Aorta (tissue), 5 donors: Measurements from ENCODE around the gene CDK19. TPM values are rescaled to one million over a fixed set of nuclear protein-coding genes. Genes with fewer than 3 reads are reported as not detected.

Experiments used
- ATAC-seq: fragments of 200-7000 bp; cut with Tn5 transposase; one replicate; pipeline ENCODE4 v1.9.1; 2022; ENCODE audit warnings: moderate library complexity; ENCODE audit not compliant: low FRiP score
- DNase-seq, 2 donors: peaks; one replicate each; pipeline ENCODE4 v3.0.0-alpha.2; 2020
- H3K27ac ChIP-seq, 2 donors: one replicate each; pipeline ENCODE4 v1.5.1; 2013; ENCODE audit warnings: low read length in 2 of 2, mild to moderate bottlenecking in 2 of 2, moderate library complexity in 2 of 2, control low read depth in 1 of 2, inconsistent platforms in 1 of 2, low read depth in 1 of 2
- H3K27me3 ChIP-seq, 2 donors: one replicate each; pipeline ENCODE4 v1.6.1; 2013; ENCODE audit warnings: control low read depth in 1 of 2, low read length in 1 of 2, mild to moderate bottlenecking in 1 of 2, moderate library complexity in 1 of 2; ENCODE audit not compliant: insufficient read depth in 2 of 2, control insufficient read depth in 1 of 2
- H3K36me3 ChIP-seq, 2 donors: one replicate each; pipeline ENCODE4 v1.6.1; 2013; ENCODE audit warnings: control low read depth in 1 of 2, low read length in 1 of 2, mild to moderate bottlenecking in 1 of 2; ENCODE audit not compliant: insufficient read depth in 2 of 2, control insufficient read depth in 1 of 2
- H3K4me1 ChIP-seq, 2 donors: one replicate each; pipeline ENCODE4 v1.6.1; 2013; ENCODE audit warnings: low read length in 2 of 2, control low read depth in 1 of 2, mild to moderate bottlenecking in 1 of 2, moderate library complexity in 1 of 2; ENCODE audit not compliant: insufficient read depth in 2 of 2, control insufficient read depth in 1 of 2
- H3K4me3 ChIP-seq, 2 donors: one replicate each; pipeline ENCODE4 v1.5.1; 2013; ENCODE audit warnings: low read length in 2 of 2, control low read depth in 1 of 2, mild to moderate bottlenecking in 1 of 2
- H3K9me3 ChIP-seq: one replicate; pipeline ENCODE4 v1.6.1; 2013; ENCODE audit warnings: mild to moderate bottlenecking, low read length; ENCODE audit not compliant: control insufficient read depth
- WGBS, 2 donors: extraction: QIAGEN DNeasy Blood & Tissue Kit; methylation state at CpG; one replicate each; pipeline ENCODE4 v1.1.7; 2013; 5-methylcytosine and 5-hydroxymethylcytosine counted together
- intact Hi-C, 2 donors: fragments of 100-400 bp; cut with DNase I; formaldehyde crosslinking; loops; one replicate each; pipeline versions ENCODE4 v1.14.2 to v1.15.0; 2022
- polyA plus RNA-seq, 2 donors: library from polyadenylated mRNA; stranded (reverse); fragments of 200-250 nt; gene quantifications; one replicate each; pipeline ENCODE4 v1.2.3, GENCODE V29; 2013
- total RNA-seq, 2 donors: library from RNA; stranded (reverse); fragmentation: NEBNext Ultra II Directional; extraction: Animal tissue kit (Norgen Biotek cat#: 25700); gene quantifications; one replicate each; pipeline ENCODE4 v1.2.1, GENCODE V29; 2021
- donor health status: healthy with polysubstance abuse.
- donor health status: Bipolar disorder and iron deficiency.
- donor health status: DM: no; HTN: no; CAD: no.
- donor health status: DM: no; HTN: no; CAD: no.
- donor health status: DM: yes; HTN: yes; CAD: no.

The CDK19 gene
- total and polyA plus RNA-seq, 4 donors, result 5.4 to 22.4 (median 12.8) TPM

DNA sequence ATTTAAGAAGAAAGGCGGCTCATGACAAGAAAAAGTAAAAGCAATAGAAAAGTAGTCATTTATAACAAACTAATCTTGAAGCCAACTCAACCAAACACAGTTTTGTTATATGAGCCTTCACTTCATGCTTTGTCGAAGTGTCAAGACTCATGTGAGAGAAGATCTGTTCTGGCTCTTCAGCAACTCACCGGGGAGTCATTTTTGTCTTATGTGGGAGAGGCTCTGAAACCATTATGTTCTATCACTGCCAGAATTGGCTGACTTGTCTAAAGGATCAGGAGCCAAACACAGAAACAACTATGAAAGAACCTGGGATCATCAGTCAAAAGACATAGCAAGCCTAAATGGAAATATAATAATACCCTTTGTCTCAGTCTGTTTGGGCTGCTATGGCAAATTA, 105.2 kb downstream of the CDK19 start:
- no peaks in the 10 kb centered on the region for H3K4me1 ChIP-seq
- DNase-seq, result no peak
- H3K27ac ChIP-seq, result no peak overlapping the region
- WGBS, 2 donors, result 91 to 96% methylated on average over 3 of the region's 3 CpGs
- H3K36me3 ChIP-seq, result no peaks in the 10 kb centered on the region
- no peak overlapping the region for H3K4me3 ChIP-seq
- intact Hi-C loops, result no loop called here
- H3K9me3 ChIP-seq, result no peaks in the 10 kb centered on the region
- ATAC-seq, result no peak
- H3K27me3 ChIP-seq, result no peaks in the 10 kb centered on the region

DNA sequence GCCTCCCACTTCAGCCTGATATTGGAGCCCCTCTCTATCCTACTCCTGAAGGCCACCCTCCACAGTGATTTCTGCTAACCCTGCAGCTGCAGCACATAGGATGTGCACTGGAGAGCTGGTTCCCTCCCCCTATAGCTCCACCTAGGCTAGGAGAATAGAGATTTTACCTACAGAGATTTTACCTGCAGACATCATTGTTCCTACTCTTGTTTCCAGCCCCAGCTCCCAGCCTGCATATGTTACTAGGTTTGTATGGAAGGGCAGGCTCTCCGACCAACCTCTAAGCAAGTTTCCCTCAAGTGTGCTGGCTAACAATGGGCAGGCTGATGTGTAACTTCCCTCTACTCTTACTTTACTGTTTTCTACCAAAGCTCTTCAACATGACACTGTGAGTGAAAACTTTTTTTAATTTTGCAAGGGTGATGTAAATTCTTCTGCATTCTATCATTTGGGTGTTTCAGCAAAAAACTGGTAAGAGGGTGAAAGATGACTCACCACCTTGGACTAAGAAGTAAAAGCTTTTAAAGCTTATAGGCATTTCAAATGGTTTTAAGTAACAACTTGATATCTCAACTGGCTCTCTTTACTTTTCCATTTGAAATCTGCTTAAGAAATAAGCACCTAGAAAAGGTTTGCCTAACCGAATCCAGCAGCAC, 106.8 kb downstream of the CDK19 start:
- Histone ChIP-seq H3K36me3 (no peaks in the 10 kb centered on the region), H3K4me3 (no peak overlapping the region), H3K9me3 (no peaks in the 10 kb centered on the region), H3K27me3 (no peaks in the 10 kb centered on the region), H3K27ac (no peak overlapping the region), H3K4me1 (no peaks in the 10 kb centered on the region)
- DNase-seq, result no peak
- 86 to 90% methylated on average over 2 of the region's 2 CpGs for WGBS, 2 donors
- ATAC-seq, result no peak
- intact Hi-C loops, result no loop called here

DNA sequence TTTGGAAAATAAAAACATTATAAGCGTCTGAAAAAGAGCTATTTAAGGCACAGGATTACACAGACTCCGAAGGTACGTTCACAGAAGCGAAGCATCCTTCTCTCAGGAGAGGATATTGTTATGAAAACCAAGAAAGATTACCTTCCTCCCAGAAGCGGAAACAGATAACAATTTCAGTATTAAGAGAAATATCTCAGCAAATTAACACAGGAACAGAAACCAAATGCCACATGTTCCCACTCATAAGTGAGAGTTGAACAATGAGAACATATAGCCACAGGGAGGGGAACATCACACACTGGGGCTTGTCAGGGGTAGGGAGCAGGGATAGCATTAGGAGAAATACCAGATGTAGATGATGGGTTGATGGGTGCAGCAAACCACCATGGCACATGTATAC, 109.7 kb downstream of the CDK19 start:
- Histone ChIP-seq H3K4me1 (no peaks in the 10 kb centered on the region), H3K27ac (no peak overlapping the region), H3K9me3 (no peaks in the 10 kb centered on the region), H3K27me3 (no peaks in the 10 kb centered on the region), H3K4me3 (no peak overlapping the region), H3K36me3 (no peaks in the 10 kb centered on the region)
- no peak for DNase-seq
- intact Hi-C loops, result no loop called here
- no peak for ATAC-seq
- 91 to 95% methylated on average over 5 of the region's 5 CpGs for WGBS, 2 donors

GRCh38 chr6:110703906-110704594, 111.2 kb downstream of the CDK19 start:
- H3K9me3 ChIP-seq, result no peaks in the 10 kb centered on the region
- no peak overlapping the region for H3K4me3 ChIP-seq
- ATAC-seq (no peak), DNase-seq (no peak)
- H3K36me3 ChIP-seq, result no peaks in the 10 kb centered on the region
- intact Hi-C loops, result no loop called here
- no peaks in the 10 kb centered on the region for H3K27me3 ChIP-seq
- no peaks in the 10 kb centered on the region for H3K4me1 ChIP-seq
- H3K27ac ChIP-seq, result no peak overlapping the region

DNA sequence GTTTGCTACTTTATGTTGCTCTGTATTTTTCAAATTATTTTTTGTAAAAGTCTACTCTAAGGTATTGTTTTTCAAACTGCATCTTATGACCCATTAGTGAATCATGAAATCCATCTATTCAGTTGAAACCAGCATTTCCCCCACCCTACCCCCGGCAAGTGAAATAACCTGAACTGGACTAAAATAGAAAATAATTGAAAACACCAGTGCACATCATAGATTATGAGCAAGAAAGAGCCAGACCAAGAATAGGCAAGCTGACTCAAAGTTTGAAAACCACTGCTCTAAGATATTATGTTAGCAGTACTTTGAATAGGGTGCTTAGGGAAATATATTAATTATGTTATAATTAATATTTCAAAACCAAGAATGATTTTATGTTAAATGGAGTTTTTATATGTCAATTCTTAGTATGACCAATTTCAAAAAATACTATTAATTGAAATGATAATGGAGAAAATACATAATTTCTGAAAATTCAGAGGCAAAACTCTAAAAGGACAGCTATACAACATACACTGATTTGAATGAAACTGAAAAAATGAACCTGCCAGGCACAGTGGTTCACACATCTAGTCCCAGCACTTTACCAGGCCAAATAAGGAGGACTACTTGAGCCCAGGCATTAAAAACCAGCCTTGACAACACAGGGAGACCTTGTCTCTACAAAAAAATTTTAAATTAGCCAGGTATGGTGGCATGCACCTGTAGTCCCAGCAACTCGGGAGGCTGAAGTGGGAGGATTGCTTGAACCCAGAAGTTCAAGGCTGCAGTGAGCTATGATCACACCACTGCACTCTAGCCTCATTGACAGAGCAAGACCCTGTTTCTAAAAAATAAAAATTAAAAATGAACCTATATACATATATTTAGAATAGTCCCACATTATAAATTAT, 112.0 kb downstream of the CDK19 start:
- DNase-seq, result no peak
- no peak for ATAC-seq
- intact Hi-C loops, result no loop called here
- Histone ChIP-seq H3K9me3 (no peaks in the 10 kb centered on the region), H3K4me1 (no peaks in the 10 kb centered on the region), H3K36me3 (no peaks in the 10 kb centered on the region), H3K27ac (no peak overlapping the region), H3K27me3 (no peaks in the 10 kb centered on the region), H3K4me3 (no peak overlapping the region)
- 24 to 33% methylated on average over 2 of the region's 2 CpGs for WGBS, 2 donors

DNA sequence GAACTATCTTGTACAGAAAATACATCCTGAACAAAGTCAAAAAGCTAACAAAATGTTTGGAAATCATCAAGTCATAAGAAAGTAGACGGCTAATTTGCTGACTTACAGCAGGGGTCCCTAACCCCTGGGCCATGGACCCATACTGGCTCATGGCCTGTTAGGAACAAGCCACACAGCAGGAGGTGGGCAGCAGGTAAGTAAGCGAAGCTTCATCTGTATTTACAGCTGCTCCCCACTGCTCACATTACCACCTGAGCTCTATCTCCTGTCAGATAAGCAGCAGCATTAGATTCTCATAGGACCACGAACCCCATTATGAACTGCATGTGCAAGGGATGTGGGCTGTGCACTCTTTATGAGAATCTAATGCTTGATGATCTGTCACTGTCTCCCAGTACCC, 115.5 kb downstream of the CDK19 start:
- intact Hi-C loops, result no loop called here
- no peaks in the 10 kb centered on the region for H3K9me3 ChIP-seq
- no peak for ATAC-seq
- 94 to 98% methylated on average over 3 of the region's 3 CpGs for WGBS, 2 donors
- no peak for DNase-seq
- no peaks in the 10 kb centered on the region for H3K27me3 ChIP-seq
- H3K27ac ChIP-seq, result no peak overlapping the region
- no peaks in the 10 kb centered on the region for H3K36me3 ChIP-seq
- H3K4me1 ChIP-seq, result no peaks in the 10 kb centered on the region
- no peak overlapping the region for H3K4me3 ChIP-seq

DNA sequence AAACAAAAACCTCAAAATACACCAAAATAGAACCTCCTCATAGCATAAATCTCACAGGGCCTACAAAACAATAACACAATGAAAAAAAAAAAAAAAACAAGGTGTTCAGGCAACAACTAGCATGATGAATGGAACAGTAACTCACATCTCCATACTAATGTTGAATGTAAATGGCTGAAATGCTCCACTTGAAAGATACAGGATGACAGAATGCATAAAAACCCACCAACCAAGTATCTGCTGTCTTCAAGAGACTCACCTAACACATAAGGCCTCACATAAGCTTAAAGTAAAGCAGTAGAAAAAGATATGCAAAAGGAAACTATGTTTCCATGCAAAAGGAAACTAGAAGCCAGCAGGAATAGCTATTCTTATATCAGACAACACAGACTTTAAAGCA, 121.3 kb downstream of the CDK19 start:
- H3K4me1 ChIP-seq, result no peaks in the 10 kb centered on the region
- H3K9me3 ChIP-seq, result no peaks in the 10 kb centered on the region
- H3K36me3 ChIP-seq, result no peaks in the 10 kb centered on the region
- intact Hi-C loops, result no loop called here
- no peak for DNase-seq
- H3K27me3 ChIP-seq, result no peaks in the 10 kb centered on the region
- ATAC-seq, result no peak
- H3K27ac ChIP-seq, result no peak overlapping the region
- H3K4me3 ChIP-seq, result no peak overlapping the region

GRCh38 chr6:110693296-110693695, 122.0 kb downstream of the CDK19 start:
- ATAC-seq (no peak), DNase-seq (no peak)
- 96 to 100% methylated on average over 3 of the region's 3 CpGs for WGBS, 2 donors
- H3K36me3 ChIP-seq, result no peaks in the 10 kb centered on the region
- intact Hi-C loops, result no loop called here
- no peaks in the 10 kb centered on the region for H3K27me3 ChIP-seq
- no peak overlapping the region for H3K4me3 ChIP-seq
- no peak overlapping the region for H3K27ac ChIP-seq
- H3K4me1 ChIP-seq, result no peaks in the 10 kb centered on the region
- no peaks in the 10 kb centered on the region for H3K9me3 ChIP-seq
